Kidney epithelial cell (primary cell): ENCODE data around the gene TCEANC. TPM values are rescaled to one million over a fixed set of nuclear protein-coding genes. Genes with fewer than 3 reads are reported as not detected.

ENCODE experiments used
- DNase-seq: peaks from one replicate; pipeline ENCODE4 v3.0.0-alpha.2; 2010; ENCODE audit warnings: low read depth
- H3K27me3 ChIP-seq: 2 replicates; pipeline ENCODE4 v1.6.0; 2011; ENCODE audit warnings: low read length; ENCODE audit not compliant: control insufficient read depth, insufficient read depth
- H3K36me3 ChIP-seq: 2 replicates; pipeline ENCODE4 v1.5.1; 2011; ENCODE audit warnings: low read length; ENCODE audit not compliant: control insufficient read depth, insufficient read depth
- H3K4me3 ChIP-seq: 2 replicates; pipeline ENCODE4 v1.5.1; 2011; ENCODE audit warnings: low read depth, mild to moderate bottlenecking, control low read depth, low read length
- CTCF ChIP-seq: IDR thresholded peaks from 2 replicates; pipeline ENCODE4 v1.5.1; 2011; ENCODE audit warnings: mild to moderate bottlenecking, moderate library complexity, low read length, control low read depth, inconsistent platforms; ENCODE audit not compliant: insufficient read depth, poor library complexity, severe bottlenecking
- total RNA-seq: library from RNA; depleted of rRNA; stranded (reverse); fragments of >200 nt; gene quantifications from 2 replicates; pipeline ENCODE4 v1.2.3, GENCODE V29; 2015

TCEANC gene
- total RNA-seq, 1 donor from 2014 or later = 3.3 TPM

GRCh38 chrX:13685126-13685763, 32.3 kb downstream of the TCEANC start:
- TF ChIP-seq CTCF = no peak
- DNase-seq = no peak

GRCh38 chrX:13687203-13687602, 34.3 kb downstream of the TCEANC start:
- DNase-seq = no peak
- H3K4me3 ChIP-seq = no peak overlapping the region
- peaks cover 2% of the 10 kb centered on the region for H3K27me3 ChIP-seq
- no peak for TF ChIP-seq CTCF
- no peaks in the 10 kb centered on the region for H3K36me3 ChIP-seq

More at GRCh38 chrX:13685126-13685763, 32.3 kb downstream of the TCEANC start:
- no peaks in the 10 kb centered on the region for H3K36me3 ChIP-seq
- H3K4me3 ChIP-seq = no peak overlapping the region
- H3K27me3 ChIP-seq = peaks cover 2% of the 10 kb centered on the region

GRCh38 chrX:13688384-13688957, 35.5 kb downstream of the TCEANC start:
- H3K36me3 ChIP-seq = no peaks in the 10 kb centered on the region
- DNase-seq = no peak
- peaks cover 2% of the 10 kb centered on the region for H3K27me3 ChIP-seq
- no peak for TF ChIP-seq CTCF
- H3K4me3 ChIP-seq = peak overlapping the region; percentile 75

GRCh38 chrX:13688958-13689740, 36.2 kb downstream of the TCEANC start, which contains the start of gene RAB9A:
RAB9A (plus strand) TSS chrX:13689128; CDS start chrX:13708747, 19,619 bp downstream.
- no peak for DNase-seq

GRCh38 chrX:13689741-13690211, 36.8 kb downstream of the TCEANC start:
- Histone ChIP-seq H3K36me3 (no peaks in the 10 kb centered on the region), H3K4me3 (peak overlapping the region; percentile 75), H3K27me3 (peaks cover 2% of the 10 kb centered on the region)
- no peak for TF ChIP-seq CTCF
- no peak for DNase-seq

More at GRCh38 chrX:13688958-13689740, 36.2 kb downstream of the TCEANC start, which contains the start of gene RAB9A:
- peak within 1 kb of the TSS; percentile 75 for H3K4me3 ChIP-seq
- no peaks in the 10 kb centered on the region for H3K36me3 ChIP-seq
- peaks cover 2% of the 10 kb centered on the region for H3K27me3 ChIP-seq
- TF ChIP-seq CTCF = no peak
